GM12878 (cell line): ENCODE data around the gene HMGN4. TPM values are rescaled to one million over a fixed set of nuclear protein-coding genes. Genes with fewer than 3 reads are reported as not detected.

Experiments used
- ATAC-seq: fragments of 200-7000 bp; cut with Tn5 transposase; 3 replicates; pipeline ENCODE4 v1.9.1; 2020; ENCODE audit warnings: mild to moderate bottlenecking, moderate library complexity
- BruUV-seq: library from RNA; stranded (reverse); fragments of 400-500 nt; replicated peaks from 2 replicates; lab custom pipeline; 2021; lab: Mats Ljungman, UMichigan
- CTCF ChIA-PET: fragments of 300-600 bp; sonication (Branson Sonifier 250); formaldehyde crosslinking; extraction: SDS; loops from one replicate; lab custom pipeline; 2021; ENCODE audit warnings: inconsistent platforms; lab: Yijun Ruan, JAX
- POLR2A ChIA-PET: fragments of 350-600 bp; formaldehyde crosslinking; extraction: SDS; loops from one replicate; lab custom pipeline; 2021; ENCODE audit warnings: inconsistent platforms; lab: Charles Lee
- RAD21 ChIA-PET: fragments of 300-600 bp; sonication (Branson Sonifier 250); formaldehyde crosslinking; loops from one replicate; lab custom pipeline; 2023; ENCODE audit warnings: antibody characterized with exemption; ENCODE audit not compliant: unreplicated experiment; lab: Charles Lee
- SMC1A ChIA-PET: fragments of 300-600 bp; sonication (Branson Sonifier 250); formaldehyde crosslinking; loops from one replicate; lab custom pipeline; 2023; ENCODE audit not compliant: unreplicated experiment, uncharacterized antibody; lab: Charles Lee
- DNase-seq: peaks from one replicate; pipeline ENCODE4 v3.0.0-alpha.2; 2011; ENCODE audit warnings: low read depth, low spot score
- FAIRE-seq: peaks from 3 replicates; lab custom pipeline; 2011; peaks lifted over from hg19 to GRCh38; lab: Jason Lieb, UNC
- H2AFZ ChIP-seq: 2 replicates; pipeline ENCODE4 v1.6.0; 2011; ENCODE audit warnings: low read depth, low read length, control low read depth; ENCODE audit not compliant: control insufficient read depth
- H3K27ac ChIP-seq: 2 replicates; pipeline ENCODE4 v1.5.1; 2011; ENCODE audit warnings: control low read depth; ENCODE audit not compliant: control insufficient read depth, insufficient read depth
- H3K27me3 ChIP-seq, 2 experiments: replicated peaks in 1 of 2; 2 replicates each; pipeline versions ENCODE4 v1.6.0 to v1.6.1; 2011; ENCODE audit warnings: low read length in 1 of 2; ENCODE audit not compliant: control insufficient read depth in 2 of 2, insufficient read depth in 2 of 2
- H3K36me3 ChIP-seq, 2 experiments: 2 replicates each; pipeline ENCODE4 v1.5.1; 2011; ENCODE audit warnings: low read length in 1 of 2; ENCODE audit not compliant: control insufficient read depth in 2 of 2, insufficient read depth in 2 of 2
- H3K4me1 ChIP-seq: 2 replicates; pipeline ENCODE4 v1.6.1; 2011; ENCODE audit warnings: mild to moderate bottlenecking, low read length, moderate library complexity, mixed read lengths; ENCODE audit not compliant: control insufficient read depth, insufficient read depth
- H3K4me2 ChIP-seq: 2 replicates; pipeline ENCODE4 v1.6.0; 2011; ENCODE audit warnings: control low read depth; ENCODE audit not compliant: control insufficient read depth, insufficient read depth
- H3K4me3 ChIP-seq: fragments of 200-600 bp; sonication (generic); 2 replicates; pipeline ENCODE4 v1.5.1; 2016
- H3K79me2 ChIP-seq: 2 replicates; pipeline ENCODE4 v1.6.0; 2011; ENCODE audit warnings: low read length; ENCODE audit not compliant: control insufficient read depth, insufficient read depth
- H3K9ac ChIP-seq: 2 replicates; pipeline ENCODE4 v1.8.0; 2011; ENCODE audit warnings: low read length, control low read depth, mixed read lengths; ENCODE audit not compliant: control insufficient read depth, insufficient read depth
- H3K9me3 ChIP-seq: replicated peaks from 3 replicates; pipeline ENCODE4 v1.5.1; 2011; ENCODE audit warnings: mild to moderate bottlenecking, low read length; ENCODE audit not compliant: control insufficient read depth, insufficient read depth
- H4K20me1 ChIP-seq: 2 replicates; pipeline ENCODE4 v1.6.0; 2011; ENCODE audit not compliant: control insufficient read depth, insufficient read depth
- CBX3 ChIP-seq: fragments of 200-600 bp; sonication (generic); IDR thresholded peaks from 2 replicates; pipeline ENCODE4 v1.6.1; 2016; ENCODE audit warnings: low read depth, borderline replicate concordance
- EZH2 ChIP-seq: IDR thresholded peaks from 2 replicates; pipeline ENCODE4 v1.6.1; 2012; ENCODE audit warnings: low read depth, mild to moderate bottlenecking, control low read depth, inconsistent platforms, low read length, borderline replicate concordance; ENCODE audit not compliant: control insufficient read depth
- HSF1 ChIP-seq: fragments of 150-350 bp; IDR thresholded peaks from 2 replicates; pipeline ENCODE4 v1.6.1; 2014; ENCODE audit warnings: mild to moderate bottlenecking, low read depth, low read length
- MLLT1 ChIP-seq: fragments of 450-650 bp; IDR thresholded peaks from 2 replicates; pipeline ENCODE4 v1.6.1; 2016; ENCODE audit warnings: mild to moderate bottlenecking
- MTA2 ChIP-seq: fragments of 450-650 bp; IDR thresholded peaks from 2 replicates; pipeline ENCODE4 v1.6.1; 2016; ENCODE audit warnings: low read depth, mild to moderate bottlenecking, moderate library complexity
- STAT1 ChIP-seq: fragments of 450-650 bp; conservative IDR thresholded peaks from 2 replicates; pipeline ENCODE4 v1.6.1; 2014; ENCODE audit warnings: antibody characterized with exemption, mild to moderate bottlenecking
- SUPT20H ChIP-seq: IDR thresholded peaks from 2 replicates; pipeline ENCODE4 v1.6.1; 2011; ENCODE audit warnings: low read depth, mild to moderate bottlenecking, low read length, moderate library complexity, borderline replicate concordance; ENCODE audit not compliant: control insufficient read depth
- TAF1 ChIP-seq: IDR thresholded peaks from 2 replicates; pipeline ENCODE4 v1.6.1; 2011; ENCODE audit warnings: mild to moderate bottlenecking, low read depth, low read length, borderline replicate concordance
- TCF3 ChIP-seq: IDR thresholded peaks from 2 replicates; pipeline ENCODE4 v1.6.1; 2012; ENCODE audit warnings: low read depth, mild to moderate bottlenecking, low read length, borderline replicate concordance; ENCODE audit not compliant: insufficient read depth
- ZNF384 ChIP-seq: IDR thresholded peaks from 2 replicates; pipeline ENCODE4 v1.6.1; 2012; ENCODE audit warnings: low read depth, mild to moderate bottlenecking, low read length, improper control_type of control experiment, borderline replicate concordance
- WGBS: methylation state at CpG from one replicate; pipeline ENCODE4 v1.1.6; 2016; ENCODE audit warnings: low lambda C conversion rate; ENCODE audit not compliant: insufficient replicate concordance, insufficient coverage; ENCODE audit errors: missing lambda C conversion rate; 5-methylcytosine and 5-hydroxymethylcytosine counted together
- in situ Hi-C: fragments of 300-500 bp; cut with MboI; formaldehyde crosslinking; loops from 9 replicates; pipeline ENCODE4 v1.14.3; 2018; ENCODE audit warnings: mixed read lengths
- intact Hi-C: fragments of 100-400 bp; cut with micrococcal nuclease; formaldehyde crosslinking; loops from one replicate; pipeline ENCODE4 v1.14.2; 2022; ENCODE audit not compliant: unreplicated experiment
- polyA plus RNA-seq, 11 experiments: library from polyadenylated mRNA; depleted of rRNA in 4 of 11; unstranded in 6 of 11; stranded (reverse) in 5 of 11; fragments of >200 nt; fragmentation: Nextera tagmentation in 4 of 11; fragmentation: Illumina TruSeq in 1 of 11; extraction: Ambion mirVana in 4 of 11; extraction: Trizol in 1 of 11; gene quantifications; 1 replicate in 1 of 11; 2 replicates in 10 of 11; pipeline versions ENCODE4 v1.2.1 to v1.2.3, GENCODE V29; 2011 to 2016; ENCODE audit warnings: inconsistent platforms in 2 of 11, missing spikeins in 2 of 11, low read depth in 1 of 11
- total RNA-seq, 4 experiments: library from RNA; depleted of rRNA in 3 of 4; stranded (reverse); fragments of >200 nt in 3 of 4; fragmentation: Illumina TruSeq in 1 of 4; extraction: Trizol in 1 of 4; gene quantifications; 2 replicates each; pipeline versions ENCODE4 v1.2.1 to v1.2.3, GENCODE V29; 2013 to 2021

Gene HMGN4
- total and polyA plus RNA-seq, 10 of the 15 experiments (the other 5 are each of a cell fraction or from before 2014, with no cell fraction given): 26.7 to 99.1 (median 76.7) TPM

DNA sequence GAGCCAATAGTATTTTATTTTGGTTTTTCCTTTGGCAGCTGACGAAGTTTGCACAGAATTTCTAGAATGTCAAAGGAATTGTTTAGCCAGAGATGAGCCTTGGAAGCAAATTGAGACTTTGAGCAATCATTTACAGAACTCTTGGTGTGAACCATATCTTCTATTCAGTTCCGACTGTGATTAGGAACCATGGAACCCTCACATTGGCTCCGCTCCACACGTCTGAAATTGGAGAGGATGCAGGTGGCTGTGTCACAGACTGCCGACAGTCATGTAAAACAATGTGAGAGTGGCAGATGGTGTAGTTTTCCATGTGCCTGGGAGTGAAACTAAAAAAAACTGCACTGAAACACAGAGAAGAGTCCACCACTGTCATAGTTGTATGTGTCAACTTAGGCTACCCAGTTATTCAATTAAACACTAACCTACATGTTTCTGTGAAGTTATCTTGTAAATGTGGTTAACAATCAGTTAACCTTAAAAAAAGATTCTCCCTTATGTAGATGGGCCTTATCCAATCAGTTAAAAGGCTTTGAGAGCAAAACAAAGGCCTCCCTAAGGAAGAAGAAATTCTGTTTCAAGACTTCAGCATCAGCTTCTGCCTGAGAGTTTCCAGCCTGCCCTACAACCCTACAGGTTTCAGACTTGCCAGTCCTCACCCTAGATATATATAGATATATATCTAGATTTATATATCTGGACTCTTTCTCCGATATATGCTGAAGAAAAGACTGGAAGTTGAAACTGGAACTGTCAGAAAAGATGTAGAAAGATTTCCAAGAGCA, 3.3 kb upstream of the HMGN4 start:
- intact Hi-C loops: no loop called here
- no peaks in the 10 kb centered on the region for H3K27me3 ChIP-seq
- POLR2A ChIA-PET: interaction anchor here (3.9 kb wide), 1 partner anchor 18 kb away, joined by 29 read pairs; no protein-coding TSS in a partner anchor
- TF ChIP-seq MTA2: no peak
- no peak for TF ChIP-seq MLLT1
- no peak for TF ChIP-seq TAF1
- TF ChIP-seq ZNF384: no peak
- no peak for TF ChIP-seq TCF3
- no peak for TF ChIP-seq SUPT20H
- TF ChIP-seq HSF1: no peak
- no peak for TF ChIP-seq CBX3
- no peak for TF ChIP-seq EZH2
- TF ChIP-seq STAT1: no peak
- RAD21 ChIA-PET: interaction anchor here (3.7 kb wide), 1 partner anchor 19 kb away, joined by 18 read pairs; no protein-coding TSS in a partner anchor
- BruUV-seq: no TSS peak
- no peak overlapping the region; the same call in 1 of the 2 replicates for H2AFZ ChIP-seq
- CTCF ChIA-PET: interaction anchor here (0.6 kb wide), 2 partner anchors 62 to 269 kb away, joined by 3 to 4 read pairs; no protein-coding TSS in a partner anchor
- in situ Hi-C loops: no loop called here
- no peak overlapping the region for H3K27ac ChIP-seq
- no peak overlapping the region for H3K4me3 ChIP-seq
- no peak for DNase-seq
- no peaks in the 10 kb centered on the region for H4K20me1 ChIP-seq
- no peak for ATAC-seq
- SMC1A ChIA-PET: interaction anchor here (1.0 to 2.1 kb wide), 2 partner anchors 19 to 193 kb away, joined by 3 to 7 read pairs; no protein-coding TSS in a partner anchor
- H3K9me3 ChIP-seq: no peaks in the 10 kb centered on the region
- 81% methylated on average over 6 of the region's 6 CpGs for WGBS
- H3K79me2 ChIP-seq: peaks cover 19% of the 10 kb centered on the region
- no peak overlapping the region for H3K4me2 ChIP-seq
- peaks cover 17% of the 10 kb centered on the region for H3K4me1 ChIP-seq
- FAIRE-seq: no peak
- H3K36me3 ChIP-seq: 0 out of 4 replicates have a peak, but pooled peaks cover 0 to under 1% of the 10 kb centered on the region in 2 experiments
- H3K9ac ChIP-seq: no peak overlapping the region
